ENCODE data around the gene AGBL1.
"Not testable (repeated sequence)": the region's sequence is repeated elsewhere in the genome, so short reads cannot be mapped to it uniquely, and the experiment has no call there.

Gene AGBL1

GRCh38 chr15:87021751-87022150 lies 942.1 kb downstream of the AGBL1 start:
- in situ Hi-C loops (cut with MboI; ENCODE audit: low sequenced_read_pairs): no loop called here

DNA sequence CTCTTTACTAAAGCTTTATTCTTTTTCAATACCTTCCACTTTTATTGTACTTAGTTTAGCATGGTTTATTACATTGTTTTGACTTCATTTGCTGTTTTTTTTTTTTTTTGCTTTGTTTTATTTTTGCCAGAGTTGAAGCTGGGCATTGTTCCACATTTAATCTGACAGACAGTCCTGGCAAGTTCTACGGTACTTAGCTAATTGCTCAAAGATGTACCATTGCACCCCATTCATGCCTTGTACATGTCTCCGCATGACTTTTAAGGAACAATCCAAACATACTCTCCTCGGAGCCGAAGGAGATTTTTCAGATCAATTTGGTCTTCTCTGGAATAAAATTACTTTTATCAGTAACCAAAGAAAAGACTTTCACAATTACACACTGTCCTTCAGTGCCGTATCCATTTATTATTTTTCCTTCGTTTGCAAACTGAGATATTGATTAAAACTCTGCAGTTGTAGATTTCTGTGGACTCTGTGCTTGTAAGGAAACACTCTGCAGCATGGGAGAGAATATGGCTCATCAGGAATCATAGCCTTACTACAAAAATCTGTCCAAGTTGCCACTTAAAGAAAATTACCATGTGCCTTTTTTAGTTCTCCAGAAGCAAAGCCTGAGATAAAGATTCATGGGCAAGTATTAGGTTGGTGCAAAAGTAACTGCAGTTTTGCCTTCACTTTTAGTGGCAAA lies 952.0 kb downstream of the AGBL1 start:
- in situ Hi-C loops (cut with MboI; ENCODE audit: low sequenced_read_pairs): no loop called here

- in situ Hi-C loops (cut with MboI; ENCODE audit: low sequenced_read_pairs): no loop called here
Observed at GRCh38 chr15:87032295-87032694, 952.6 kb downstream of the AGBL1 start.

DNA sequence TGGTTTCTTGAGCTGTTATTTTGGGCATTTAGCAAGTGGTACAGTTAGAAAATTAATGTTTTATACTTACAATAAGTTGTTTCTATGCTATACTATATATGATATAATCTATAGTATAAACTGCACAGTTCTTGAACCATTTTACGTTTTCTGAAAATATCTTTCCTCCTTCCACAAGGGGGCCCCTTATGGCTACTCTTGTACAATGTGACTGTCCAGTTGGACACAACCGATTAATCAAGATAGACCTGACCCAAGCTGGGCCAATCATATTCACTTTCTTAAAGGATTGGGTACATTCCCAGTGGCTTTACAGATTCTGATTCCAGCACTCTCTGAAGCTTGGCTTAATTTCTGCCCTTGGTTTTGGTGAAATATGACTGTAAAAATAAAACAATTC lies 953.4 kb downstream of the AGBL1 start:
- in situ Hi-C loops (cut with MboI; ENCODE audit: low sequenced_read_pairs): no loop called here

DNA sequence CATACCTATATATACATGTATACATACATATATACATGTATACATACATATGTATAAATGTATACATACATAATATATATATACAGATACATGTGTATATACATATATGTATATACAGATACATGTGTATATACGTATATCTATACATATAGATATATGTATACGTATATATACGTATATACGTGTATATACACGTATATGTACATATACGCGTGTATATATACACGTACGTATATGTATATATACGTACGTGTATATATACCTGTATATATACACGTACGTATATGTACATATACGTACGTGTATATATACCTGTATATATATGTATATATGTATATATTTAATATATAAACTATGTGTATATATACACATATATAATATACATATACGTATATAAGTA lies 955.2 kb downstream of the AGBL1 start:
- in situ Hi-C loops (cut with MboI; ENCODE audit: low sequenced_read_pairs): no loop called here

- in situ Hi-C loops (cut with MboI; ENCODE audit: low sequenced_read_pairs): no loop called here
Observed at GRCh38 chr15:87038404-87038803, 958.7 kb downstream of the AGBL1 start.

GRCh38 chr15:87042619-87043018 lies 962.9 kb downstream of the AGBL1 start:
- in situ Hi-C loops (cut with MboI; ENCODE audit: low sequenced_read_pairs): not testable (repeated sequence)

DNA sequence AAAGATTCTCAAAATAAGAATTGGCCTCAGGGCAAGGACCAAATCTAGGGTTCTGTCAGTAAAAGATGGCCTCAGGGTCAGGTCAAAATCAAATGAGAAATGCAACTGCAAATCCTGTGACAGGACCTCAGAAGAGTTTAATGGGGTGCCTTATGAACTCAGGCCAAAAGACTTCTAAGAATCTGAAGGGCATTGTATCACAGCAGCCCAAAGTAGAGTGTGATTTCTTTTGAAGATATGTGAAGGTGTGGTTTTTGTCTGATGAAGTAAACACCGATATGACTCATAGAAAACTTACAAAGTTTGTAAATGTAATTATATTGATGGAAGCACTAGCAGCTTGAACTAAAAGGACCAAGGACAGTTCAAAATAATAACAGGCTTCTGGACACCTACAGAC lies 966.1 kb downstream of the AGBL1 start:
- in situ Hi-C loops (cut with MboI; ENCODE audit: low sequenced_read_pairs): no loop called here

DNA sequence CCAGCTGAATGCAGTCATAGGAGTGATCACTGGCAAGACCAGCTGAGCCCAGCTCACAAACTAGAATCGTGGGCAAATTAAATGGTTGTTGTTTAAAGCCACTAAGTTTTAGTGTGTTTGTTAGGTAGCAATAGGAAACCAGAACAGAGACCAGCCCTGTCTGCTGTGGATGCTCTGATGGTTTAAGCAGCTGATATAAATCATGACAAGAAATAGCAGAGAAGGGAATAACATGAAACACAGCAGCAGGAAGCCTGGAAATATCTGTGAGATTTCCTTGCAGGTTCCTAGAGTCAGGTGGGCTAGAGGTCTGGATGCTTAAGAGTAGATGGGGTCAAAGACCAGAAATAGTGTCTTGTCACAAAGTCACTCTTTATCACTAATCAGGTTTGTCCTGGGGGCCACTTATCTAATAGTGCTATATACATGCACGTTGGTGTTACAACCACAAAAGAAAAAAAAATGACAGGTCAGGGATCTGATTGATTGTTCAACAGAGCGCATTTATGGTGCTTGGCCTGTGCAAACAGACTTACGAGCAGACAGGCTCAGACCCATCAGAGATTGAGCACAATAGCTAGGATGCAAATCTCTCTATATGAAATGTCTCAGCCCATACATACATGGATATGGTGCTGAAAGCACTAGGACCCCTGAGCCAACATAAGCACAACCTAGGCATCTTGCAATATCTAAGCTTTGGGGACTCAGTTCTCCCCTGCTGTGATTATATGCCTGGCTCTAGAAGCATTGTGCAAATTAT lies 967.7 kb downstream of the AGBL1 start:
- in situ Hi-C loops (cut with MboI; ENCODE audit: low sequenced_read_pairs): no loop called here
